ENCODE measurements around the gene ARF6. TPM values are rescaled to one million over a fixed set of nuclear protein-coding genes. Genes with fewer than 3 reads are reported as not detected.

ARF6 gene
- total RNA-seq = 92.3 and 111 TPM in 2 replicates

GRCh38 chr14:49892636-49893308 is at the start of gene ARF6:
ARF6 (plus strand) TSS chr14:49893082; CDS start chr14:49893737, 655 bp downstream.

GRCh38 chr14:49852301-49853157 is 40.4 kb upstream of the ARF6 start, which contains the start of gene NEMF:
NEMF (minus strand) TSS chr14:49852788; CDS start chr14:49852753, 35 bp downstream.

Small RNAs within 50 kb of the gene (small RNA-seq; reads per million reads assigned to genes)
- gene RF00017 = not detected
- gene RN7SL2 = 44.0 reads per million, percentile 97 among the genes with 10 or more reads in this experiment
- gene RN7SL3 = 4.2 reads per million, percentile 76 among the genes with 10 or more reads in this experiment
- gene RNU6-189P = not detected

Other genes starting within 250 kb of the ARF6 start
- 30.1 and 36.5 TPM in 2 replicates for gene POLE2, start 204.9 kb upstream of the ARF6 start, total RNA-seq
- gene KLHDC1, start 200.0 kb upstream of the ARF6 start, total RNA-seq = 2.0 and 2.4 TPM in 2 replicates
- 42.1 and 43.0 TPM in 2 replicates for gene KLHDC2, start 124.9 kb upstream of the ARF6 start, total RNA-seq
- gene NEMF, start 40.3 kb upstream of the ARF6 start, total RNA-seq = 87.4 and 94.0 TPM in 2 replicates
- 7.0 and 7.6 TPM in 2 replicates for gene VCPKMT, start 223.5 kb downstream of the ARF6 start, total RNA-seq